GM21528 (cell line): ENCODE data around the gene DPRX.
"Not testable (repeated sequence)": the region's sequence is repeated elsewhere in the genome, so short reads cannot be mapped to it uniquely, and the experiment has no call there.

Source experiments
- ATAC-seq: cut with Tn5 transposase; IDR thresholded peaks from one replicate; pipeline ENCODE4 v1.9.1; 2021; ENCODE audit warnings: mild to moderate bottlenecking, moderate library complexity; ENCODE audit not compliant: unreplicated experiment, low FRiP score

The DPRX gene

GRCh38 chr19:53644061-53644816 lies 12.4 kb downstream of the DPRX start:
- ATAC-seq = no peak

DNA sequence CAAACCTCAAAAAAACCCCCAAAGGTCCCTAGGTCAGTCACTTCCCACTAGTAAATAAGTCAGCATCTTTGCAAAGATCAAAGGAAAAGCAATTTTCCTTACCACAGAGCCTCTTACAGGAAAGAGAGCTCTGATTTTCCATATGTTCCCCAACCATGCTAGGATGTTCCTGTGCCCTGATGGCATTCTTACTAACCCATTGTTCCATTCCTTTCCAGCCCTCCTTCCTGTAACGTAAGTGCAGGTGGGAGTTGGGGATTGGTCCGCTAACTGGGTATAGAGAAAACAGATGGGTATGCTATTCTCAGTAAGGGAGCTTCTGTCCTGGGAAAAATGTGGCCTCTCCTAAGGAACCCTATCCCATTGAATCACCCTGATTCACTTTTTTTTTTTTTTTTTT lies 14.3 kb downstream of the DPRX start:
- ATAC-seq = no peak

DNA sequence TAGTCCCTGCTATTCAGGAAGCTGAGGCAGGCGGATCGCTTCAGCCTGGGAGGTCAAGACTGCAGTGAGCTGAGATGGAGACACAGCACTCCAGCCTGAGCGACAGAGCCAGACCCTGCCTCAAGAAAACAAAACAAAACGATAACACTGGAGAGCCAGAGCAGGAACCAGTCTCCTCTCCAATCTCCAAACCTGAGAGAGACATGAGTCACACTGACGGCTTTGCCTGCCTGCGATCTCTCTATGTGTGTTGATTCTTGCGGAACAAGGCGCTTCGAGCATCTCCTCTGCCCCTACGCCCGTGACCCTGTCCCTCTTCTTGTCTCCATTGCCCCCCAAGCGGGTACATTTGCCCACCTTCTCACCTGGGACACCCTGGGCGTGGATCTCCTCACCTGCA lies 15.6 kb downstream of the DPRX start:
- ATAC-seq = no peak

DNA sequence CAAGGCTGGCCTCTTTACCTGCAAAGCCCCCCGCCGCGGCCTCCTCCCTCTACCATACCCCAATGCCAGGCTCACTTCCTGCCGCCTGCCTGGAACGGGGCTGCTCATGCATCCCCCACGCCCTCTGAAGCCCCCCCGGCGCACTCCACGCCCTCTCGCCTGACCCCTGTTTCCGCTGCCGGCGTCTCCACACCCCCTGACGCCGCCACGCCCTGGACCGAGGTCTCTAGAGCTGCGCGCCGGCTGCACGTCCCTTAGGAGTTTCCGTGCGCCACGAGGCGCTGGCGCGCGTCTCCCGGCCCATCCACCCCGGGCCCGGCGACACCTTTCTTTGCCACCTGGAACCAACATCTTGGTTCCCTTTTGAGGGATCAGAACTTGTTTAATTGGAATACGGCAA lies 16.0 kb downstream of the DPRX start:
- no peak for ATAC-seq

DNA sequence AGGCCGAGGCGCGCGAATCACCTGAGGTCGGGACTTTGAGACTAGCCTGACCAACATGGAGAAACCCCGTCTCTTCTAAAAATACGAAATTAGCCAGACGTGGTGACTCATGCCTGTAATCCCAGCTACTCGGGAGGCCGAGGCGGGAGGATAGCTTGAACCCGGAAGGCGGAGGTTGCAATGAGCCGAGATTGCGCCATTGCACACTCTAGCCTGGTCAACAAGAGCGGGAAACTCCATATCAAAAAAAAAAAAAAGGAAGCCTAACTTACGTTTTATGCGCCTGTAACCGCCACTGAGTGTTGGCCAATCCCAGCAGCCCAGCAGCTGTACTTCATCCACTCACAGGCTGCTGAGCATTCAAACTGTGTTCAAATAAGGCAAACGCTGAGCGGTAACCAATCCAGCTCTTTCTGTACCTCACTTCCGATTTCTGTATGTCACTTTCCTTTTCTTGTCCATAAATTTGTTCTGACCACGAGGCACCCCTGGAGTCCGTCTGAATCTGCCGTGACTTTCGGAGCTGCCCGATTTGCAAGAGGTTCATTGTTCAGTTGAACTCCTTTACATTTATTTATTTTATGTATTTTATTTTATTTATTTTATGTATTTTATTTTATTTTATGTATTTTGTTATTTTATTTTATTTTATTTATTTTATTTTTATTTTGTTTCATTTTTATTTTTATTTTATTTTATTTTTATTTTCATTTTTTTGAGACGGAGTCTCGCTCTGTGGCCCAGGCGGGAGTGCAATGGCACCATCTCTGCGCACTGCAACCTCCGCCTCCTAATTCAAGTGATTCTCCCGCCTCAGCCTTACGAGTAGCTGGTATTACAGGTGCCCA lies 18.2 kb downstream of the DPRX start:
- no peak for ATAC-seq

- ATAC-seq = no peak
Observed at GRCh38 chr19:53652476-53652875, 20.7 kb downstream of the DPRX start.

DNA sequence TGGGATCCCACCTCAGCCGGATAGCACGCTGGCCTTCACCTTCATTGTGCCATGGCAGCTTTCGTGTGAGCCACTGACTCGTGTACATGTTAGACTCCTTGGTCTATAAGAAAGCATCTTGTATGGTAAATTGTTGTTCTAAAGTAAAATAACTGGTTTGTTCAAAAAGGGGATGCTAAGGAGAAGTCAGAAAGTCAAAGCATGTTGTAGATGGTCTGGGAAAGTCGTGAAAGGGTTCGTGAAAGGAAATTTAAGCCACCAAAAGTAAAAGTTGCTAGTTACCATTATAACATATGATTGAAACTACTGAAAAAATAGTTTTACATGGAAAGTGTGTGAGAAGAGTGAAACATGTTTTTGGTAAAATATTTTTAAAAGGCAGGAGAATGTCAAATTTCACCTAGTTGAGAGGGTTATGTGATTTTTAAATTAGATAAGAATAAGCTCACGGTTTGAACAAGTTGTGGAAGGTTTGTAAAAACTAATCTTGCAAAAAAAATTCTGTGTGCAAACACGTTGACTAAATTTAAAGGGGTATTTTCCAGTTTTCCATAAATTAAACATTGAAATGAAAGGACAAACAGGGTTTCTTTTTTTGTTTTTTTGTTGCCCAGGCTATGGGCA lies 23.4 kb downstream of the DPRX start:
- no peak for ATAC-seq

GRCh38 chr19:53657330-53657729 lies 25.5 kb downstream of the DPRX start:
- ATAC-seq = no peak

- no peak for ATAC-seq
Observed at GRCh38 chr19:53657778-53658177, 26.0 kb downstream of the DPRX start.

- no peak for ATAC-seq
Observed at GRCh38 chr19:53659292-53659691, 27.5 kb downstream of the DPRX start.

GRCh38 chr19:53660584-53660983 lies 28.8 kb downstream of the DPRX start:
- ATAC-seq = no peak

- no peak for ATAC-seq
Observed at GRCh38 chr19:53662209-53662608, 30.4 kb downstream of the DPRX start.

GRCh38 chr19:53664152-53664551 lies 32.4 kb downstream of the DPRX start:
- no peak for ATAC-seq

DNA sequence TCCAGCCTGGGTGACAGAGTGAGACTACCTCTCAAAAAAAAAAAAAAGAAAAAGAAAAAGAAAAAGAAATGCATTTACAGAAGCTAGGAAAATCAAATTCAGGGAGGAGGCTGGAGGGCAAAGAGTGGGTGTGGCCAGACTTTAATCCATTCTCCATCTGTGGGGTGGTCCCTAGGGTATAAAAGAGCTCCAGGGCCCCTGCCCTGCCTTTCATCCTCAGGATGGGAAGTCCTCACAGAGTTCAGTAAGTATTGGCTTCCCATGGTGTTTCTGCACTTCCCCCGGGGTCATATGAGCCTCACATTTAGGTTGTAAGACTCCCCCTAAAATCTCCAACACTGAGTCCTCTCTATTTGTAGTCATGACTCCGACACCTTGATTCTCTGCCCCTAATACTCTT lies 33.0 kb downstream of the DPRX start:
- ATAC-seq = no peak

DNA sequence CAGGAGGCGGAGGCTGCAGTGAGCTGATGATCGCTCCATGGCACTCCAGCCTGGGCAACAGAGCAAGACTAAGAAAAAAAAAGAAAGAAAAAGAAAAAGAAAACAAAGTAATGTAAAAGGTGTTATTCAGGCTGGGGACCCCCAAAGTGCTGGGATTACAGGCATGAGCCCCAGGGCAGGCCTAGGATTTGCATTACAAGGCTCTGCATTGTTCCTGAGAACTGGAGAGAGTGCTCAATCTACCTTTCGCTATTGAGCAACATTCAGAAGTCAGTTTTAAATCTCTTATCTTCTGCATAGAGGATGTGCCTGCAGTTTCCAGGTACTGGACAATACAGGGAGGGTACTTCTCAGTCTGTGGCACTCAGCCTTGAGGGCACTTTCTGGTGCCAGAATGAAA lies 34.5 kb downstream of the DPRX start:
- not testable (repeated sequence) for ATAC-seq

GRCh38 chr19:53668804-53669203 lies 37.0 kb downstream of the DPRX start:
- not testable (repeated sequence) for ATAC-seq

GRCh38 chr19:53670345-53670744 lies 38.5 kb downstream of the DPRX start:
- no peak for ATAC-seq

GRCh38 chr19:53671663-53672062 lies 39.9 kb downstream of the DPRX start:
- no peak for ATAC-seq
